Dedifferentiated amniotic fluid mesenchymal stem cell (primary cell): ENCODE data around the gene ABCC5.

ENCODE experiments used
- DNase-seq: peaks from one replicate; pipeline ENCODE4 v3.0.0-alpha.2; 2016; ENCODE audit errors: extremely low spot score

Gene ABCC5

GRCh38 chr3:183922421-183922820 lies 95.3 kb downstream of the ABCC5 start:
- DNase-seq, result no peak

DNA sequence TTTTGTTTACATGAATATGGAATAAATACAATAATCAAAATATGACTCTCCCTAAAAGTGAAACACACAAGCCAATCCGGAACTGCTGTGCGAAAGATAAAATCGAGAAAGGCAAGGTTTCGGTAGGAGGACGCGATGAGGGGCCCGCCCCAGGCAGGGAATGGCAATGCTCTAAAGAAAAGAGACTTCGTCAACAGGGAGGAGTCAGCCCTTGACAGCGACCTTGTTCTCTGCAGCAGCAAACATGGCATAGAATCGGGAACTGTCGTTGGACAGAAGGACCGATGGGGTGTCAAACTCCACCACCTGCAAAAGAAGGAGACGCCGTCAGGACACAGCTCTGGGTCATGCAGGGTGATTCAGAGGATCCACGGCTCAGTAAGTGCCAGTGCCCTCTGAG lies 96.6 kb downstream of the ABCC5 start:
- no peak for DNase-seq

GRCh38 chr3:183920416-183920815 lies 97.3 kb downstream of the ABCC5 start:
- DNase-seq, result no peak

DNA sequence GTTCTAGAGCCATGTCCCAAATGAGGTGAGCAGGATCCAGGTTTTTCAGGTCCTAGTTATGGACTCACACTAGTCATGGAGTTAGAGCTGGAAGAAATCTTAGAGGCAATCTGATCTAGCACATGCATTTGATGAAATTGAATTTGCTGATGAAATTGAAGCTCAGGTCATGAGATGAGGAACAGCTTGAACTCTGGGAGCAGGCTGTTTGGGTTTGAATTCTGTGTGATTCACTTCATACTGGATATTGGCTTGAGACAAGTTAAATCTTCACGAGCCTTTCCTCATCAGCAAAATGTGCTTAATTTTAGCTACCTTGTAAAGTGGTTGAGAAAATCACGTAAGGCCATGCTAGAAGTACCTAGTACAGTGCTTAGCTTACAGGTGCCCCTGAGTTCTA lies 99.5 kb downstream of the ABCC5 start:
- DNase-seq, result no peak

- no peak for DNase-seq
Measured at GRCh38 chr3:183917776-183918175, 99.9 kb downstream of the ABCC5 start.

GRCh38 chr3:183914856-183915255 lies 102.8 kb downstream of the ABCC5 start:
- no peak for DNase-seq

DNA sequence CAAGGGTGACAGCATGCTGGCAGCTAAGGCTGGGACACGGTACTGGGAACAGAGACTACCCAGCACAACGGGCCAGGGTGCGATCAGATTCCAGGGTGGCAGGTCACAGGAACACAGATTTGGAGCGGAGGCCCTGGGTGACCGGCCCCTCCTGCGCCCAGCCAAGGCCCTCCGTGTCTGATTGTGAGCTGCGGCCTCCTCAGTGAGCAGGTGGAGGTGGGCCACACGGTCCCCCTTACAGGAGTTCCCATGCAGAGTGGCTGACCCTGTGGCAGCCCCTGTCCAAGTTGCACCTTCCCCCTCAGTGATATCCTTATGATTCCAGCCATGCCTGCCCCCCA lies 104.1 kb downstream of the ABCC5 start:
- no peak for DNase-seq

DNA sequence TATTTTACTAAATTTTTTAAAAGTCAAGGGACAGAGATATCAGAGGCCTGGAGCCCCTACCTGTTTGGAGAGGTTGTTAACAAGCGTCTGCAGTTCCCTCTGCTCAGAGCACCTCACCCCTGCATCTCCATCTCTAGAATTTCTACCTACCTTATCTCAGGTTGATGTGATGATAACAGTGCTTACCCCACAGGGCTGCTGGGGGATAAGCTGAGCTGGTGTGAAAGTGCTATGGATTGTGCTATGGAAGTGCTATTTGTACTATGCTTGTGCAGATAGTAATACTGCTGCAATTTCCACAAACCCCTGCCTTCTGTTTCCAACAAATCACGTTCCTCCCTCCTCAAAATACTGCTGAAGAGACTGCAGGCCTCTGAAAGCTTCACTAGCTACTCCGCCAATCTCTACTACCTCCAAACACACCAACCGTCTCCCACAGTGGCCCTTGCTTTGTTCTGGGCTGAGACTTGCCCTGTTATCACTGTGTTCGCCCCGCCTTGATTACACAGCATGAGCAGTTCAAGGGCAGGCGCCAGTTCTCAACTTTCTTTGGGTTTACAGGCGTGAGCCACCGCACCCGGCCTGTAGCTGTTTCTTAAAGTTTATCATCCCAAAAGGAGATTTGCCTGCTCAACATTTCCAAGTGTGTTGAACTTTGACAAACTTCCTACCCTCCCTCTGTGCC lies 104.6 kb downstream of the ABCC5 start:
- DNase-seq, result no peak

DNA sequence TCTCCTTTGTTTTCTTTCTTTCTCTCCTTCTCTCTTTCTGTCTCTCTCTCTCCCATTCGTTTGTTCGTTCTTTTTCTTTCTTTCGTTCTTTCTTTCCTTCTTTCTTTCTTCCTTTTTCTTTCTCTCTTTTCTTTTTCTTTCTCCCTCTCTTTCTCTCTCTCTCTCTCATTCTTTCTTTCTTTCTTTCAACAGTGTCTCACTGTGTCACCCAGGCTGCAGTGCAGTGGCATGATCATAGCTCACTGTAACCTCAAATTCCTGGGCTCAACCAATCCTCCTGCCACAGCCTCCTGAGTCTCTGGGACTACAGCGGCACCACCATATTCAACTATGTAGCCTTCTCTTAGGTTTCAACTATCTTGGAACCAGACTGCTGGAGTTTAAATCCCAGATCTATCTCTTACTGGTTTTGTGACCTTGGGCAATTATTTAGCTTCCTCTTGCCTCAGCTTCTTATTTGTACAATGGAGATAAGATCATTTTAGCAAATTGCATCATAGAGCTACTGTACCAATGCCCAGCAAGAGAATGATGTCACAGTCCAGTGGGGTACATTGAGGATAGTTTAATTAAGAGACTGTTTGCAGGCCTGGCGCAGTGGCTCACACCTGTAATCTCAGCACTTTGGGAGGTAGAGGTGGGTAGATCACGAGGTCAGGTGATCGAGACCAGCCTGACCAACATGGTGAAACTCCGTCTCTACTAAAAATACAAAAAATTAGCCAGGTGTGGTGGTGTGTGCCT lies 105.7 kb downstream of the ABCC5 start:
- no peak for DNase-seq

DNA sequence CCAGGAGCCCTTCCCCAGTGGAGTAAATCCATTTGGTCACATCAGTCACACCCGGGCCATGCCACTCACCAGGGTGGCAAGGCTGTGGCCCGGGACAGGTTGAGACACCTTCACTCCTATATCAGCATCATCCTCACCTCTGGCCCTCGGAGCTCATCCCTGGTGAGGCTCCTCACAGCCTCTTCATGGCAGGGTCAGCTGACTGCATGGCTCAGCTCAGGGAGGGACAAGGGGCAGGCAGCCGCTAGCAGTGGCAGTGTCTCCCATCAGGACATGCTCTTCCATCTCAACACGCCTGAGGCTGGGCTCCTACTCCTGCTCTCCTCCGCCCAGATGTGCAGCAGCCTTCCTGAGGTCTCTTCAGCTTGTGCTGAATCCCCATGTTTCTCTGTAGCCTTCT lies 106.6 kb downstream of the ABCC5 start:
- DNase-seq, result no peak

GRCh38 chr3:183909030-183909600 lies 108.6 kb downstream of the ABCC5 start:
- no peak for DNase-seq

DNA sequence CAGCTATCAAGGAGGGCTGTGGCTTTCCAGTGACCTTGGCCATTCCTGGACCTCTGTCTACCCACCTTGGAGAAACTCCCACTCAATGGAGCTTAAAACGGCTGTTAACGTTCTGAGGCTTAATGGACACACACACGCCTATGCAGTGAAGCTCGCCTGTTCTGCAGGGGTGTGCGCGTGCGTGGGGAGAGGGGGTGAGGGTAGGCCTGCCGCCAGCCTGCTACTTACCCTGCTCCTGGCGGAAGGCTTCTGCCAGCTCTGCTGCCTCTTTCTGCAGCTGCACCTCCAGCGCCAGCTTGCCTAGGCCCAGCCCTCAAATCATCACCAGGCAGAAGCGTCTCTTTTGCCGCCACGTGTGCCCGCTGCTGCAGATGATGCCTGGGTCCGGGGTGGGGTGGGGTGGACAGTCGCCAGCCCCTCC lies 109.8 kb downstream of the ABCC5 start:
- no peak for DNase-seq

- no peak for DNase-seq
Measured at GRCh38 chr3:183907176-183907575, 110.5 kb downstream of the ABCC5 start.

GRCh38 chr3:183906234-183906921 lies 111.3 kb downstream of the ABCC5 start:
- no peak for DNase-seq

GRCh38 chr3:183904833-183905780 lies 112.6 kb downstream of the ABCC5 start:
- DNase-seq, result no peak

DNA sequence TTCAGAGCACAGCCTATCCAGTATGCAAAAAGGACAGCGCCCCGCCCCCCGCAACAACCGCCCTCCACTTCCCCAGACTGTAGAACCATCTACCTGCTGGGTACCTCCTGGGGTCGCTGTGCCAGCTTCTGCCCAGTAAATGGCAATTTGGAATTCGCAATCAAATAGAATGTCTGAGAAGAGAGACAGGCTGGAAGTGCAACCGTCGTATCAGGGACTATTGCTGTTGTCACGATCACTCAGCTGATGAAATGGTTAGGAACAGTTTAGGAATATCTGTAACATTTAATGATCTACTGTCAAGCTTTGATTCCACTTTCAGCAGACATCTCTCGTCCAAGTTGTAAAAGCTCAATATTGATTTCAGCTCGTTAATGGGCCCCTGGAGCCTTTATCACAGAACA lies 119.7 kb downstream of the ABCC5 start:
- no peak for DNase-seq

DNA sequence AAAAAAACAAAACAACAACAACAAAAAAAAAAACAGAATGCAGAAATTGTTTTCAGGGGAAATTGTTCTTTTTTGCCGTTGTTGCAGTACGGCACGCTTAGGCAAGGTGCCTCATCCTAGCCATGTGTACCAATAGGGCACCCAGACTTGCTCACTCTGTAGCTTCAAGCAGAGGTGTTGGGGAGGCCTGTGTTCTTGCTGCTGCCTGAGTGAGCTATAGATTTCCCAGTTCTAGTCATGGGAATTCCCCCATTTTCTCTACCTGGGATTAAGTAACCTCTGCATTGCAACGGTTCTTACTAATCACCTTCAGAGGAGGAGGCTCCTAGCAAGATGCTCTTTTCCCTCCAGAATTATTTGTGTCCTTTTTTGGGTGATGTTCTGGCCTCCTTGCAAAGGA lies 120.1 kb downstream of the ABCC5 start:
- DNase-seq, result no peak

GRCh38 chr3:183896610-183897009 lies 121.1 kb downstream of the ABCC5 start:
- no peak for DNase-seq

- DNase-seq, result no peak
Measured at GRCh38 chr3:183896184-183896583, 121.5 kb downstream of the ABCC5 start.

- no peak for DNase-seq
Measured at GRCh38 chr3:183895774-183896173, 121.9 kb downstream of the ABCC5 start.

DNA sequence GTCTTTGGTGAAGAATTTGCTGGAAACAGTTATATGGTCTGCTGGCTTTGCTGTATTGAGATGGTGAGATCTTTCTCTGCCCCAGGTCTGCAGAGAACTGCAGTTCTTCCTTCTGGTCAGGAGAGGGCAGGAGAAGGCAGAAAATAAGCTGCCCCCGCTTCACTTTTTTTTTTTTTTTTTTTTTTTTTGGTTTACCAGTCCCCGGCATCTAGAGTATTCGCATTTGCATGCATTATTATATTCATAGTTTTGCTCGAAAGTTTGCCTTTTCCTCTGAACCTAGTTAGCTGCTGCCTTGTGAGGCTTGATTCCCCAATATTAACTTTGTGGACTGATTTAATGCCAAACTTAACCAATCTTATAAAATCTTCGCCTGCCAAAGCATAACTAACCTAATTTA lies 122.4 kb downstream of the ABCC5 start:
- peak; percentile 49 for DNase-seq
